GM18868 (cell line): Measurements from ENCODE around the gene MANSC4.
"Not testable (repeated sequence)": the region's sequence is repeated elsewhere in the genome, so short reads cannot be mapped to it uniquely, and the experiment has no call there.

Source experiments
- ATAC-seq: cut with Tn5 transposase; IDR thresholded peaks from one replicate; pipeline ENCODE4 v1.9.1; 2021; ENCODE audit warnings: mild to moderate bottlenecking, moderate library complexity; ENCODE audit not compliant: unreplicated experiment

MANSC4 gene

GRCh38 chr12:27756670-27757195 lies 23.3 kb downstream of the MANSC4 start:
- no peak for ATAC-seq

- ATAC-seq: no peak
Observed at GRCh38 chr12:27754795-27755194, 25.2 kb downstream of the MANSC4 start.

- ATAC-seq: no peak
Observed at GRCh38 chr12:27751386-27752047, 28.5 kb downstream of the MANSC4 start.

- ATAC-seq: no peak
Observed at GRCh38 chr12:27747111-27747820, 32.8 kb downstream of the MANSC4 start.

- not testable (repeated sequence) for ATAC-seq
Observed at GRCh38 chr12:27745734-27746133, 34.3 kb downstream of the MANSC4 start.

- no peak for ATAC-seq
Observed at GRCh38 chr12:27743601-27744000, 36.4 kb downstream of the MANSC4 start.

GRCh38 chr12:27734321-27734720 lies 45.7 kb downstream of the MANSC4 start:
- not testable (repeated sequence) for ATAC-seq

- ATAC-seq: no peak
Observed at GRCh38 chr12:27733791-27734190, 46.2 kb downstream of the MANSC4 start.

- peak; percentile 84 for ATAC-seq
Observed at GRCh38 chr12:27733052-27733656, 46.9 kb downstream of the MANSC4 start.

- ATAC-seq: no peak
Observed at GRCh38 chr12:27732281-27732680, 47.8 kb downstream of the MANSC4 start.

GRCh38 chr12:27730097-27730588 lies 49.9 kb downstream of the MANSC4 start:
- ATAC-seq: no peak

GRCh38 chr12:27723212-27723611 lies 56.8 kb downstream of the MANSC4 start:
- ATAC-seq: no peak
